OCI-LY1 (cell line): ENCODE results near the gene SETMAR.

ENCODE experiments used
- H2AFZ ChIP-seq: fragments of 200-600 bp; sonication (generic), shearing (Covaris generic); 2 replicates; pipeline ENCODE4 v1.6.0; 2014; ENCODE audit warnings: antibody characterized with exemption, mild to moderate bottlenecking, low read length
- H3F3A ChIP-seq: fragments of 200-600 bp; sonication (generic), shearing (Covaris generic); 2 replicates; pipeline ENCODE4 v1.6.0; 2014; ENCODE audit warnings: mild to moderate bottlenecking, antibody characterized with exemption, low read length, moderate library complexity; ENCODE audit not compliant: insufficient read depth
- H3K27ac ChIP-seq: fragments of 200-600 bp; sonication (generic); 2 replicates; pipeline ENCODE4 v1.5.1; 2014; ENCODE audit warnings: low read length, mixed run types, mild to moderate bottlenecking, low read depth; ENCODE audit not compliant: poor library complexity, severe bottlenecking
- H3K27me3 ChIP-seq: fragments of 200-600 bp; sonication (generic); 2 replicates; pipeline ENCODE4 v1.6.0; 2014; ENCODE audit warnings: antibody characterized with exemption, mild to moderate bottlenecking, low read length, moderate library complexity; ENCODE audit not compliant: insufficient read depth
- H3K36me3 ChIP-seq: fragments of 200-600 bp; sonication (generic); 2 replicates; pipeline ENCODE4 v1.6.1; 2014; ENCODE audit warnings: mild to moderate bottlenecking, antibody characterized with exemption, low read length, moderate library complexity, mixed read lengths; ENCODE audit not compliant: insufficient read depth
- H3K4me1 ChIP-seq: fragments of 200-600 bp; sonication (generic); 2 replicates; pipeline ENCODE4 v1.5.1; 2014; ENCODE audit warnings: mild to moderate bottlenecking, low read length, moderate library complexity; ENCODE audit not compliant: insufficient read depth, severe bottlenecking
- H3K4me2 ChIP-seq: fragments of 200-600 bp; sonication (generic), shearing (Covaris generic); 2 replicates; pipeline ENCODE4 v1.6.1; 2014; ENCODE audit warnings: low read length
- H3K4me3 ChIP-seq: fragments of 200-600 bp; sonication (generic); 2 replicates; pipeline ENCODE4 v1.5.1; 2014; ENCODE audit warnings: low read length, low read depth, mild to moderate bottlenecking, mixed read lengths; ENCODE audit not compliant: poor library complexity, severe bottlenecking
- H3K79me2 ChIP-seq: fragments of 200-600 bp; shearing (Covaris generic); 2 replicates; pipeline ENCODE4 v1.6.1; 2016; ENCODE audit warnings: mixed run types, low read length, mixed read lengths; ENCODE audit not compliant: insufficient read depth
- H3K9ac ChIP-seq: fragments of 200-600 bp; sonication (generic), shearing (Covaris generic); 2 replicates; pipeline ENCODE4 v1.6.1; 2014; ENCODE audit warnings: mild to moderate bottlenecking, low read length, mixed read lengths
- H3K9me2 ChIP-seq: fragments of 200-600 bp; sonication (generic), shearing (Covaris generic); 2 replicates; pipeline ENCODE4 v1.6.1; 2014; ENCODE audit warnings: low read depth, mild to moderate bottlenecking, low read length, mixed read lengths
- H3K9me3 ChIP-seq: fragments of 200-600 bp; shearing (Covaris generic); 2 replicates; pipeline ENCODE4 v1.6.1; 2014; ENCODE audit warnings: low read length, mixed read lengths
- H4K20me1 ChIP-seq: fragments of 200-600 bp; sonication (generic), shearing (Covaris generic); 2 replicates; pipeline ENCODE4 v1.6.0; 2016; ENCODE audit warnings: mild to moderate bottlenecking, low read length; ENCODE audit not compliant: insufficient read depth
- CTCF ChIP-seq: fragments of 200-600 bp; sonication (generic), shearing (Covaris generic); IDR thresholded peaks from 2 replicates; pipeline ENCODE4 v1.5.1; 2017; ENCODE audit warnings: mild to moderate bottlenecking, antibody characterized with exemption, low read length, moderate library complexity, mixed read lengths
- EZH2 ChIP-seq: fragments of 200-600 bp; sonication (generic), shearing (Covaris generic); IDR thresholded peaks from 2 replicates; pipeline ENCODE4 v1.8.0; 2017; ENCODE audit warnings: borderline replicate concordance, mixed run types, mild to moderate bottlenecking, antibody characterized with exemption, low read length, moderate library complexity, mixed read lengths

SETMAR gene

DNA sequence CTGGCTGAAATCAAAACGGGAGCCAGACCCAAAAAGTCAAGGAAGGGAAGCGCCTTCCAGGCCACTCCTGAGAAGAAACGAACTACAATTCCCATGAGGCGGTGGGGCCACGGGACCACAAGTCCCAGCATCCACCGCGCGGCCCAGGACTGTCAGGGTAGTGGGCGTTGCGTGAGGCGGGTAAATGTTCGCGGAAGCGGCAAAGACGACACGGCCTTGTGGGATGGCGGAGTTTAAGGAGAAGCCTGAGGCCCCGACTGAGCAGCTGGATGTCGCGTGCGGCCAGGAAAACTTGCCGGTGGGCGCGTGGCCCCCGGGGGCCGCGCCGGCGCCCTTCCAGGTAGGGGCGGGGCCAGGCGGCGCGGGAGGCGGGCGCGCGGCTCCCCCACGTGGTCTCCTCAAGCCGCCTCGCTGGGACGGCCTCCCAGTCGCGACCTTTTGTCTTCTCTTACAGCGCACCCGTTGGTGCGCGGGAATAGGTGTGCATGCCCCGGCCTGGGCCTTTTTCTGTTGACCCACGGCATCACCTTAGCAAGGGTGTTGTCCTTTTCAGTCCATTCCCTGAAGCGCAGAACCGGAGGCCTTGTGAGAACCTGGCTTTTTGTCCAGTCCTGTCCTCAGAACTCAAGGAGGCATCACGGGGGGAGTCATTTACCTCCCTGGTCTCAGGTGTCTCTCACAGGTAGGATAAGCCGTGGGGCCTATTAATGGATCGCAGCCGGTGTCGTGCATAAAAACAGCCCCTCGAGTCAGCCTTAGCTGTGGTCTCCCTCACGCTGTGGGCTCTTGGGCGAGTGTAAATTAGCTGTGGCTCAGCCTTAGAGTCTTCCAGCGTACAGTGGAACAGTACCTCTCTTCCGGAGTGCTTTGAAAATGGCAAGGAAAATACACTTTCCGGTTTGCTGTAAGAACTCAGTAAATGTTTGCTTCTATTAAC, at the start of gene SETMAR:
Gene SETMAR, plus strand, starts transcription at position 183 of the 937 bp plus-strand sequence. Its CDS starts 2 bp downstream, at position 185.
- Histone ChIP-seq H3K4me3 (peak within 1 kb of the TSS; percentile 97), H3K36me3 (peaks cover 19% of the 10 kb centered on the region), H3K9me3 (no peaks in the 10 kb centered on the region), H3K27ac (peak within 1 kb of the TSS; percentile 70), H4K20me1 (no peaks in the 10 kb centered on the region), H2AFZ (peak within 1 kb of the TSS; percentile 72; the same call in 1 of the 2 replicates), H3K9ac (peak within 1 kb of the TSS; percentile 98), H3F3A (no peaks in the 10 kb centered on the region), H3K27me3 (no peaks in the 10 kb centered on the region), H3K4me2 (peak within 1 kb of the TSS; percentile 89), H3K9me2 (no peaks in the 10 kb centered on the region), H3K79me2 (no peaks in the 10 kb centered on the region), H3K4me1 (peaks cover 13% of the 10 kb centered on the region)
- TF ChIP-seq EZH2 (no peak), CTCF (no peak)

- H3K4me1 ChIP-seq = no peaks in the 10 kb centered on the region
- H3K27me3 ChIP-seq = no peaks in the 10 kb centered on the region
- H2AFZ ChIP-seq = no peak overlapping the region
- H4K20me1 ChIP-seq = no peaks in the 10 kb centered on the region
- H3K79me2 ChIP-seq = no peaks in the 10 kb centered on the region
- no peaks in the 10 kb centered on the region for H3K9me3 ChIP-seq
- H3K9me2 ChIP-seq = no peaks in the 10 kb centered on the region
- no peak overlapping the region for H3K27ac ChIP-seq
- TF ChIP-seq CTCF = no peak
- no peak for TF ChIP-seq EZH2
- no peak overlapping the region for H3K4me2 ChIP-seq
- no peaks in the 10 kb centered on the region for H3F3A ChIP-seq
- no peak overlapping the region for H3K4me3 ChIP-seq
- H3K36me3 ChIP-seq = no peaks in the 10 kb centered on the region
- no peak overlapping the region for H3K9ac ChIP-seq
Measured at GRCh38 chr3:4261406-4261805, 41.8 kb upstream of the SETMAR start.

GRCh38 chr3:4264040-4264439, 39.1 kb upstream of the SETMAR start:
- no peaks in the 10 kb centered on the region for H3K79me2 ChIP-seq
- no peaks in the 10 kb centered on the region for H3K9me2 ChIP-seq
- H3K27me3 ChIP-seq = no peaks in the 10 kb centered on the region
- H3K9ac ChIP-seq = no peak overlapping the region
- no peaks in the 10 kb centered on the region for H3K9me3 ChIP-seq
- no peaks in the 10 kb centered on the region for H3F3A ChIP-seq
- H3K4me2 ChIP-seq = no peak overlapping the region
- no peaks in the 10 kb centered on the region for H3K36me3 ChIP-seq
- no peak overlapping the region for H3K4me3 ChIP-seq
- no peak for TF ChIP-seq CTCF
- no peak for TF ChIP-seq EZH2
- H2AFZ ChIP-seq = no peak overlapping the region
- H3K4me1 ChIP-seq = no peaks in the 10 kb centered on the region
- H3K27ac ChIP-seq = no peak overlapping the region
- H4K20me1 ChIP-seq = no peaks in the 10 kb centered on the region
